SK-N-SH treated with all-trans-retinoic acid at 6 μM for 48 hours (cell line): ENCODE measurements around the gene EPHA6.
"Not testable (repeated sequence)": the region's sequence is repeated elsewhere in the genome, so short reads cannot be mapped to it uniquely, and the experiment has no call there.

ENCODE experiments used
- ATAC-seq: fragments of 200-7000 bp; cut with Tn5 transposase; 3 replicates; pipeline ENCODE4 v1.9.1; 2020; ENCODE audit warnings: mild to moderate bottlenecking, moderate library complexity
- ARNTL ChIP-seq: fragments of 450-650 bp; formaldehyde crosslinking; IDR thresholded peaks from 2 replicates; pipeline ENCODE4 v1.5.0; 2020; ENCODE audit warnings: low read depth, mild to moderate bottlenecking, moderate library complexity, borderline replicate concordance
- BACH2 ChIP-seq: fragments of 250-450 bp; sonication (Bioruptor Pico); IDR thresholded peaks from 2 replicates; pipeline ENCODE4 v1.9.0; 2021; ENCODE audit warnings: mild to moderate bottlenecking, borderline replicate concordance
- CSDC2 ChIP-seq: fragments of 250-450 bp; sonication (Bioruptor Pico); IDR thresholded peaks from 2 replicates; pipeline ENCODE4 v1.5.0; 2020; ENCODE audit warnings: mild to moderate bottlenecking, moderate library complexity
- ESRRG ChIP-seq: fragments of 250-450 bp; sonication (Bioruptor Pico); IDR thresholded peaks from 2 replicates; pipeline ENCODE4 v1.6.1; 2021; ENCODE audit warnings: mild to moderate bottlenecking
- GLIS3 ChIP-seq: fragments of 250-450 bp; sonication (Bioruptor Pico); IDR thresholded peaks from 2 replicates; pipeline ENCODE4 v1.5.0; 2020; ENCODE audit warnings: mild to moderate bottlenecking, moderate library complexity
- ISL1 ChIP-seq: fragments of 250-450 bp; sonication (Bioruptor Pico); IDR thresholded peaks from 2 replicates; pipeline ENCODE4 v2.1.2; 2022; ENCODE audit warnings: mild to moderate bottlenecking, moderate library complexity
- OSR1 ChIP-seq: fragments of 250-450 bp; sonication (Bioruptor Pico); IDR thresholded peaks from 2 replicates; pipeline ENCODE4 v1.8.0; 2022; ENCODE audit warnings: moderate library complexity, mild to moderate bottlenecking, inconsistent platforms
- PPARA ChIP-seq: fragments of 250-450 bp; sonication (Bioruptor Pico); IDR thresholded peaks from 2 replicates; pipeline ENCODE4 v1.5.0; 2020; ENCODE audit warnings: mild to moderate bottlenecking, borderline replicate concordance
- RARB ChIP-seq: fragments of 250-450 bp; sonication (Bioruptor Pico); IDR thresholded peaks from 2 replicates; pipeline ENCODE4 v1.8.0; 2021; ENCODE audit warnings: mild to moderate bottlenecking, moderate library complexity
- SNAI2 ChIP-seq: fragments of 250-450 bp; sonication (Bioruptor Pico); IDR thresholded peaks from 2 replicates; pipeline ENCODE4 v1.5.0; 2020; ENCODE audit warnings: mild to moderate bottlenecking, moderate library complexity
- TCF4 ChIP-seq: fragments of 250-450 bp; sonication (Bioruptor Pico); IDR thresholded peaks from 2 replicates; pipeline ENCODE4 v1.8.0; 2021; ENCODE audit warnings: mild to moderate bottlenecking, moderate library complexity, borderline replicate concordance
- TOX ChIP-seq: fragments of 250-450 bp; sonication (Bioruptor Pico); IDR thresholded peaks from 2 replicates; pipeline ENCODE4 v1.8.0; 2021; ENCODE audit warnings: mild to moderate bottlenecking, moderate library complexity, borderline replicate concordance
- ZC3H10 ChIP-seq: fragments of 250-450 bp; sonication (Bioruptor Pico); IDR thresholded peaks from 2 replicates; pipeline ENCODE4 v1.5.1; 2021; ENCODE audit warnings: mild to moderate bottlenecking, moderate library complexity
- ZFP30 ChIP-seq: fragments of 450-650 bp; formaldehyde crosslinking; IDR thresholded peaks from 2 replicates; pipeline ENCODE4 v1.5.0; 2022; ENCODE audit warnings: mild to moderate bottlenecking, moderate library complexity
- ZNF565 ChIP-seq: fragments of 450-650 bp; formaldehyde crosslinking; conservative IDR thresholded peaks from 2 replicates; pipeline ENCODE4 v1.5.0; 2020; ENCODE audit warnings: low read depth, mild to moderate bottlenecking, moderate library complexity
- ZNF70 ChIP-seq: fragments of 450-650 bp; formaldehyde crosslinking; IDR thresholded peaks from 2 replicates; pipeline ENCODE4 v1.5.0; 2020; ENCODE audit warnings: mild to moderate bottlenecking, moderate library complexity
- ZNF8 ChIP-seq: fragments of 450-650 bp; formaldehyde crosslinking; IDR thresholded peaks from 2 replicates; pipeline ENCODE4 v1.5.0; 2020; ENCODE audit warnings: mild to moderate bottlenecking, moderate library complexity
- TF ChIP-seq, protein P1 (sequence below): fragments of 250-450 bp; sonication (Bioruptor Pico); IDR thresholded peaks from 2 replicates; pipeline ENCODE4 v1.8.0; 2020; ENCODE audit warnings: mild to moderate bottlenecking, moderate library complexity, borderline replicate concordance
- TF ChIP-seq, protein P2 (sequence below): fragments of 250-450 bp; sonication (Bioruptor Pico); IDR thresholded peaks from 2 replicates; pipeline ENCODE4 v1.5.1; 2020; ENCODE audit warnings: low read depth, mild to moderate bottlenecking, moderate library complexity
- TF ChIP-seq, protein P3 (sequence below): fragments of 250-450 bp; sonication (Bioruptor Pico); IDR thresholded peaks from 2 replicates; pipeline ENCODE4 v1.5.1; 2021; ENCODE audit warnings: mild to moderate bottlenecking, moderate library complexity
- TF ChIP-seq, protein P4 (sequence below): fragments of 250-450 bp; sonication (Bioruptor Pico); IDR thresholded peaks from 2 replicates; pipeline ENCODE4 v1.8.0; 2021; ENCODE audit warnings: low read depth, mild to moderate bottlenecking, moderate library complexity, borderline replicate concordance

The EPHA6 gene

DNA sequence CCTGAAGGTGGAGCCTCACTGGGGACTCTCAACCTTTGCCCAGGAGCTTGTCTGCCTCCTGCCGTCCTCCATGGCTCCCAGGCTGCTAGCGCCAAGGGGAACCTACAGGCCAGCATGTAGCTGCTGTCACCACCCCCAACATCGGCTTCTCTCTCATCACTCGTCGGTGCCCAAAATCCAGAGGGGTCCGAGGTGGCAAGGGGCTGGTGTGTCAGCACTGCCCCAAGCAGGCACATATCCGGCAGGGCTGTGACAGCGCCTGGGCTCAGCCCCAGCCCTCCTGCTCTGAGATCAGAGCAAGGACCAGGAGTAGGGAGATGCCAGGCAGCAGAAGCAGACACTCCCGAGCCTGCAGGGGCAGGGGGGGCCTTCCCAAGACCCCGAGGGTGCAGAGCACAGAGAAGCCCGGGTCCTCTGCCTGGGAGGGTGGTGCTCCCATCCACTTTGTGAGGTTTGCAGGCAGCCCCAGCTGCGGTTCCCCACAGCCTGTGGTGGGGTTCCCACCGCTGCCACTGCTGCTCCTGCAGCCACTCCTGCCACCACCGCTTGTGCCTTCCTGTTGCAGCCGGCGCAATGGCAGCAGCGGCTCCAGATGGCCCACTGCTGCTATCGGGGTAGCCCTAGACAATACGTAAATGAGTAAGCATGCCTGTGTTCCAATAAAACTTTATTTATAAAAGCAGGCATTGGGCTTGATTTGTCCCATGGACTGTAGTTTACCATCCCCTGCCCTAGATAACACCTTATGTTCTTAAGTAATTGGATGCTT is 451.0 kb downstream of the EPHA6 start:
- ATAC-seq = no peak
- no peak for TF ChIP-seq ESRRG
- TF ChIP-seq, protein P1, sequence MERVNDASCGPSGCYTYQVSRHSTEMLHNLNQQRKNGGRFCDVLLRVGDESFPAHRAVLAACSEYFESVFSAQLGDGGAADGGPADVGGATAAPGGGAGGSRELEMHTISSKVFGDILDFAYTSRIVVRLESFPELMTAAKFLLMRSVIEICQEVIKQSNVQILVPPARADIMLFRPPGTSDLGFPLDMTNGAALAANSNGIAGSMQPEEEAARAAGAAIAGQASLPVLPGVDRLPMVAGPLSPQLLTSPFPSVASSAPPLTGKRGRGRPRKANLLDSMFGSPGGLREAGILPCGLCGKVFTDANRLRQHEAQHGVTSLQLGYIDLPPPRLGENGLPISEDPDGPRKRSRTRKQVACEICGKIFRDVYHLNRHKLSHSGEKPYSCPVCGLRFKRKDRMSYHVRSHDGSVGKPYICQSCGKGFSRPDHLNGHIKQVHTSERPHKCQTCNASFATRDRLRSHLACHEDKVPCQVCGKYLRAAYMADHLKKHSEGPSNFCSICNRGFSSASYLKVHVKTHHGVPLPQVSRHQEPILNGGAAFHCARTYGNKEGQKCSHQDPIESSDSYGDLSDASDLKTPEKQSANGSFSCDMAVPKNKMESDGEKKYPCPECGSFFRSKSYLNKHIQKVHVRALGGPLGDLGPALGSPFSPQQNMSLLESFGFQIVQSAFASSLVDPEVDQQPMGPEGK = no peak
- TF ChIP-seq CSDC2 (CRISPR knock-in tag) = no peak
- no peak for TF ChIP-seq ZFP30 (CRISPR knock-in tag)
- no peak for TF ChIP-seq ZC3H10 (CRISPR knock-in tag)
- TF ChIP-seq ZNF70 (CRISPR knock-in tag) = no peak
- no peak for TF ChIP-seq ARNTL (CRISPR knock-in tag)
- no peak for TF ChIP-seq SNAI2
- TF ChIP-seq PPARA (CRISPR knock-in tag) = no peak
- TF ChIP-seq RARB = no peak
- TF ChIP-seq GLIS3 (CRISPR knock-in tag) = no peak
- TF ChIP-seq, protein P2, sequence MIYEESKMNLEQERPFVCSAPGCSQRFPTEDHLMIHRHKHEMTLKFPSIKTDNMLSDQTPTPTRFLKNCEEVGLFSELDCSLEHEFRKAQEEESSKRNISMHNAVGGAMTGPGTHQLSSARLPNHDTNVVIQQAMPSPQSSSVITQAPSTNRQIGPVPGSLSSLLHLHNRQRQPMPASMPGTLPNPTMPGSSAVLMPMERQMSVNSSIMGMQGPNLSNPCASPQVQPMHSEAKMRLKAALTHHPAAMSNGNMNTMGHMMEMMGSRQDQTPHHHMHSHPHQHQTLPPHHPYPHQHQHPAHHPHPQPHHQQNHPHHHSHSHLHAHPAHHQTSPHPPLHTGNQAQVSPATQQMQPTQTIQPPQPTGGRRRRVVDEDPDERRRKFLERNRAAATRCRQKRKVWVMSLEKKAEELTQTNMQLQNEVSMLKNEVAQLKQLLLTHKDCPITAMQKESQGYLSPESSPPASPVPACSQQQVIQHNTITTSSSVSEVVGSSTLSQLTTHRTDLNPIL (CRISPR knock-in tag) = no peak
- TF ChIP-seq ZNF565 (CRISPR knock-in tag) = no peak
- no peak for TF ChIP-seq TOX (CRISPR knock-in tag)
- no peak for TF ChIP-seq ISL1 (CRISPR knock-in tag)
- TF ChIP-seq, all 23 proteins: peak for 0

DNA sequence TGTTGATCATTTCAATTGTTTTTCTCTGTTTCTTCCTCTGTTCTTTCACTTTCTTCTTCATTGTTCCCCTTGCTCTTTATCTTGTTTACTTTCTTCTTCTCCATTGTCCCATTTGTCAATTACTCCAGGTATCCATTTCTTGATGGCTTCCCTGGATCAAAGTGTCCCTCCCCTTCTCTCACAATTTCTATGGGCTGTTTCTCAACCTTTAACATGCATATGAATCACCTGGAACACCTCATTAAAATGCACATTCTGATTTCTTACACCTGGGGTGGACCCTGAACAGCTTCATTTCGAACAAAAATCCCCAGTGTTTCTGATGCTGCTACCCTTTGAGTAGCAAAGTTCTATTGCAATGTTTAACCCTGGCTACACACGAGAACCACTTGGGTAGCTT is 454.8 kb downstream of the EPHA6 start:
- ATAC-seq = no peak
- TF ChIP-seq ZNF70 (CRISPR knock-in tag) (no peak), ARNTL (CRISPR knock-in tag) (no peak), RARB (no peak), TCF4 (CRISPR knock-in tag) (no peak), SNAI2 (no peak), OSR1 (CRISPR knock-in tag) (no peak), BACH2 (CRISPR knock-in tag) (no peak), ESRRG (no peak), PPARA (CRISPR knock-in tag) (no peak), ZNF8 (no peak), ZNF565 (CRISPR knock-in tag) (no peak)
- TF ChIP-seq, protein P1 = no peak
- TF ChIP-seq, protein P3, sequence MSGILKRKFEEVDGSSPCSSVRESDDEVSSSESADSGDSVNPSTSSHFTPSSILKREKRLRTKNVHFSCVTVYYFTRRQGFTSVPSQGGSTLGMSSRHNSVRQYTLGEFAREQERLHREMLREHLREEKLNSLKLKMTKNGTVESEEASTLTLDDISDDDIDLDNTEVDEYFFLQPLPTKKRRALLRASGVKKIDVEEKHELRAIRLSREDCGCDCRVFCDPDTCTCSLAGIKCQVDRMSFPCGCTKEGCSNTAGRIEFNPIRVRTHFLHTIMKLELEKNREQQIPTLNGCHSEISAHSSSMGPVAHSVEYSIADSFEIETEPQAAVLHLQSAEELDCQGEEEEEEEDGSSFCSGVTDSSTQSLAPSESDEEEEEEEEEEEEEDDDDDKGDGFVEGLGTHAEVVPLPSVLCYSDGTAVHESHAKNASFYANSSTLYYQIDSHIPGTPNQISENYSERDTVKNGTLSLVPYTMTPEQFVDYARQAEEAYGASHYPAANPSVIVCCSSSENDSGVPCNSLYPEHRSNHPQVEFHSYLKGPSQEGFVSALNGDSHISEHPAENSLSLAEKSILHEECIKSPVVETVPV (CRISPR knock-in tag) = no peak
- TF ChIP-seq, protein P4, sequence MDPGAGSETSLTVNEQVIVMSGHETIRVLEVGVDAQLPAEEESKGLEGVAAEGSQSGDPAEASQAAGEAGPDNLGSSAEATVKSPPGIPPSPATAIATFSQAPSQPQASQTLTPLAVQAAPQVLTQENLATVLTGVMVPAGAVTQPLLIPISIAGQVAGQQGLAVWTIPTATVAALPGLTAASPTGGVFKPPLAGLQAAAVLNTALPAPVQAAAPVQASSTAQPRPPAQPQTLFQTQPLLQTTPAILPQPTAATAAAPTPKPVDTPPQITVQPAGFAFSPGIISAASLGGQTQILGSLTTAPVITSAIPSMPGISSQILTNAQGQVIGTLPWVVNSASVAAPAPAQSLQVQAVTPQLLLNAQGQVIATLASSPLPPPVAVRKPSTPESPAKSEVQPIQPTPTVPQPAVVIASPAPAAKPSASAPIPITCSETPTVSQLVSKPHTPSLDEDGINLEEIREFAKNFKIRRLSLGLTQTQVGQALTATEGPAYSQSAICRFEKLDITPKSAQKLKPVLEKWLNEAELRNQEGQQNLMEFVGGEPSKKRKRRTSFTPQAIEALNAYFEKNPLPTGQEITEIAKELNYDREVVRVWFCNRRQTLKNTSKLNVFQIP (CRISPR knock-in tag) = no peak

DNA sequence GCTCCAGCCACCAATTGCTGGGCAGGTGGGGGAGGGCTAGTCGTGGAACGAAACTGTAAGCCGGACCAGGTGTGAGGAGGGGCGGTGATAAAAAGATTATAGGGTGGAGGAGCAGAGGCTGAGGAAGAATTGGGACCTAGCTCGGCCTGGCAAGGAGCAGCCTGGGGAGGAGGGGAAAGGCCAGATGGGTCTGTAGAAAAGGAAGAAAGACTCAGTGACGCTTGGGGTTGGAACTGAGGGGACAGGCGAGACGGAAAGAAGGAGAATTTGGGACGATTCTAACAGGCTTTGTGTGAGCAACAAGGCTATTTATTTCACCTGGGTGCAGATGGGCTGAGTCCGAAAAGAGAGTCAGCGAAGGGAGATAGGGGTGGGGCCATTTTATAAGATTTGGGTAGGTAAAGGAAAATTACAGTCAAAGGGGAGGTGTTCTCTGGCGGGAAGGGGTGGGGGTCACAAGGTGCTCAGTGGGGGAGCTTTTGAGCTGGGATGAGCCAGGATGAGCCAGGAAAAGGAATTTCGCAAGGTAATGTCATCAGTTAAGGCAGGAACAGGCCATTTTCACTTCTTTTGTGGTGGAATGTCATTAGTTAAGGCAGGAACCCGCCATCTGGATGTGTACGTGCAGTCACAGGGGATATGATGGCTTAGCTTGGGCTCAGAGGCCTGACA is 462.6 kb downstream of the EPHA6 start:
- ATAC-seq = not testable (repeated sequence)
